ENCODE results near the gene SLC6A17. TPM values are rescaled to one million over a fixed set of nuclear protein-coding genes. Genes with fewer than 3 reads are reported as not detected.

The SLC6A17 gene
- total RNA-seq, 1 donor from 2014 or later = 0.12 TPM

GRCh38 chr1:110170766-110171733, 20.8 kb downstream of the SLC6A17 start:
- DNase-seq (ENCODE audit: extremely low read depth, low read depth, low spot score) = no peak

- no peak for DNase-seq (ENCODE audit: extremely low read depth, low read depth, low spot score)
These were observed 21.7 kb downstream of the SLC6A17 start for GRCh38 chr1:110172001-110172400.

- no peak for DNase-seq (ENCODE audit: extremely low read depth, low read depth, low spot score)
These were observed 23.3 kb downstream of the SLC6A17 start for GRCh38 chr1:110173466-110174105.

GRCh38 chr1:110174961-110175360, 24.7 kb downstream of the SLC6A17 start:
- DNase-seq (ENCODE audit: extremely low read depth, low read depth, low spot score) = no peak

GRCh38 chr1:110176299-110176956, 26.1 kb downstream of the SLC6A17 start:
- no peak for DNase-seq (ENCODE audit: extremely low read depth, low read depth, low spot score)

GRCh38 chr1:110177775-110178174, 27.5 kb downstream of the SLC6A17 start:
- no peak for DNase-seq (ENCODE audit: extremely low read depth, low read depth, low spot score)

- DNase-seq (ENCODE audit: extremely low read depth, low read depth, low spot score) = no peak
These were observed 33.4 kb downstream of the SLC6A17 start for GRCh38 chr1:110183642-110184167.

- DNase-seq (ENCODE audit: extremely low read depth, low read depth, low spot score) = no peak
These were observed 34.2 kb downstream of the SLC6A17 start for GRCh38 chr1:110184446-110184845.

GRCh38 chr1:110185181-110185580, 34.9 kb downstream of the SLC6A17 start:
- no peak for DNase-seq (ENCODE audit: extremely low read depth, low read depth, low spot score)

- no peak for DNase-seq (ENCODE audit: extremely low read depth, low read depth, low spot score)
These were observed 36.3 kb downstream of the SLC6A17 start for GRCh38 chr1:110186558-110186957.

- no peak for DNase-seq (ENCODE audit: extremely low read depth, low read depth, low spot score)
These were observed 37.0 kb downstream of the SLC6A17 start for GRCh38 chr1:110187139-110187890.

- no peak for DNase-seq (ENCODE audit: extremely low read depth, low read depth, low spot score)
These were observed 37.8 kb downstream of the SLC6A17 start for GRCh38 chr1:110188035-110188618.

- DNase-seq (ENCODE audit: extremely low read depth, low read depth, low spot score) = no peak
These were observed 38.9 kb downstream of the SLC6A17 start for GRCh38 chr1:110189181-110189580.

GRCh38 chr1:110190282-110190929, 40.1 kb downstream of the SLC6A17 start:
- DNase-seq (ENCODE audit: extremely low read depth, low read depth, low spot score) = no peak

- DNase-seq (ENCODE audit: extremely low read depth, low read depth, low spot score) = no peak
These were observed 42.2 kb downstream of the SLC6A17 start for GRCh38 chr1:110192541-110192940.

- no peak for DNase-seq (ENCODE audit: extremely low read depth, low read depth, low spot score)
These were observed 44.9 kb downstream of the SLC6A17 start for GRCh38 chr1:110195196-110195595.

- DNase-seq (ENCODE audit: extremely low read depth, low read depth, low spot score) = no peak
These were observed 46.8 kb downstream of the SLC6A17 start for GRCh38 chr1:110196917-110197765.

- DNase-seq (ENCODE audit: extremely low read depth, low read depth, low spot score) = no peak
These were observed 47.8 kb downstream of the SLC6A17 start for GRCh38 chr1:110197905-110198629.
